Karpas-422 (cell line): ENCODE data around the gene KIF3A. TPM values are rescaled to one million over a fixed set of nuclear protein-coding genes. Genes with fewer than 3 reads are reported as not detected.

Experiments used
- DNase-seq: peaks from one replicate; pipeline ENCODE4 v3.0.0-alpha.2; 2015
- H2AFZ ChIP-seq: fragments of 200-600 bp; sonication (generic); 2 replicates; pipeline ENCODE4 v1.6.1; 2014; ENCODE audit warnings: antibody characterized with exemption, low read length, mixed read lengths
- H3K27ac ChIP-seq: fragments of 200-600 bp; sonication (generic); 2 replicates; pipeline ENCODE4 v1.5.1; 2014; ENCODE audit warnings: mild to moderate bottlenecking, low read length, moderate library complexity
- H3K27me3 ChIP-seq: fragments of 200-600 bp; sonication (generic); 2 replicates; pipeline ENCODE4 v1.6.1; 2014; ENCODE audit warnings: low read length, mixed read lengths
- H3K36me3 ChIP-seq: fragments of 200-600 bp; sonication (generic); 2 replicates; pipeline ENCODE4 v1.6.1; 2014; ENCODE audit warnings: low read length, mixed read lengths; ENCODE audit not compliant: insufficient read depth
- H3K4me1 ChIP-seq: fragments of 200-600 bp; sonication (generic); 2 replicates; pipeline ENCODE4 v1.6.1; 2014; ENCODE audit warnings: mild to moderate bottlenecking, low read length, mixed read lengths
- H3K4me2 ChIP-seq: fragments of 200-600 bp; sonication (generic); 2 replicates; pipeline ENCODE4 v1.6.1; 2014; ENCODE audit warnings: low read length, low read depth, mild to moderate bottlenecking; ENCODE audit not compliant: poor library complexity, severe bottlenecking
- H3K4me3 ChIP-seq: fragments of 200-600 bp; sonication (generic); 2 replicates; pipeline ENCODE4 v1.5.1; 2014; ENCODE audit warnings: mild to moderate bottlenecking, antibody characterized with exemption, low read length, mixed read lengths
- H3K79me2 ChIP-seq: fragments of 200-600 bp; sonication (generic); 2 replicates; pipeline ENCODE4 v1.6.1; 2014; ENCODE audit warnings: mild to moderate bottlenecking, low read length, mixed read lengths
- H3K9ac ChIP-seq: fragments of 200-600 bp; sonication (generic); 2 replicates; pipeline ENCODE4 v1.6.0; 2014; ENCODE audit warnings: low read length
- H3K9me2 ChIP-seq: fragments of 200-600 bp; sonication (generic), shearing (Covaris generic); replicated peaks from 2 replicates; pipeline ENCODE4 v1.6.0; 2014; ENCODE audit warnings: mild to moderate bottlenecking, low read length, moderate library complexity; ENCODE audit not compliant: insufficient read depth
- H3K9me3 ChIP-seq: fragments of 300-700, 200-600 bp; sonication (generic); 2 replicates; pipeline ENCODE4 v1.6.1; 2014; ENCODE audit warnings: low read length, mixed read lengths
- H4K20me1 ChIP-seq: fragments of 200-600 bp; sonication (generic); 2 replicates; pipeline ENCODE4 v1.6.1; 2014; ENCODE audit warnings: mild to moderate bottlenecking, antibody characterized with exemption, low read length, low read depth; ENCODE audit not compliant: insufficient read depth
- total RNA-seq: library from RNA; depleted of rRNA; stranded (reverse); fragments of >200 nt; shearing (Covaris generic); gene quantifications from 2 replicates; pipeline ENCODE4 v1.2.3, GENCODE V29; 2014; ENCODE audit warnings: low replicate concordance

KIF3A gene
- total RNA-seq, 1 experiment from 2014 or later = 23.1 TPM

GRCh38 chr5:132778856-132779255 lies 41.5 kb upstream of the KIF3A start:
- no peak for DNase-seq
- H3K4me1 ChIP-seq = peaks cover 4% of the 10 kb centered on the region; the same call in 1 of the 2 replicates
- H3K36me3 ChIP-seq = no peaks in the 10 kb centered on the region
- H3K9ac ChIP-seq = no peak overlapping the region
- no peaks in the 10 kb centered on the region for H3K9me2 ChIP-seq
- no peaks in the 10 kb centered on the region for H3K9me3 ChIP-seq
- H3K4me2 ChIP-seq = no peak overlapping the region
- no peak overlapping the region for H2AFZ ChIP-seq
- H3K4me3 ChIP-seq = no peak overlapping the region
- H3K79me2 ChIP-seq = no peaks in the 10 kb centered on the region
- H3K27ac ChIP-seq = no peak overlapping the region
- no peaks in the 10 kb centered on the region for H4K20me1 ChIP-seq
- H3K27me3 ChIP-seq = no peaks in the 10 kb centered on the region

- H3K9me3 ChIP-seq = no peaks in the 10 kb centered on the region
- H4K20me1 ChIP-seq = no peaks in the 10 kb centered on the region
- H3K9me2 ChIP-seq = no peaks in the 10 kb centered on the region
- DNase-seq = no peak
- no peak overlapping the region for H3K27ac ChIP-seq
- no peaks in the 10 kb centered on the region for H3K79me2 ChIP-seq
- H3K4me2 ChIP-seq = no peak overlapping the region
- H3K36me3 ChIP-seq = no peaks in the 10 kb centered on the region
- no peak overlapping the region for H3K9ac ChIP-seq
- H3K4me1 ChIP-seq = peaks cover 4% of the 10 kb centered on the region; the same call in 1 of the 2 replicates
- H3K4me3 ChIP-seq = no peak overlapping the region
- H2AFZ ChIP-seq = no peak overlapping the region
- no peaks in the 10 kb centered on the region for H3K27me3 ChIP-seq
These were observed 40.8 kb upstream of the KIF3A start for GRCh38 chr5:132778129-132778528.

GRCh38 chr5:132777209-132778069 lies 40.1 kb upstream of the KIF3A start, which contains the start of gene SEPTIN8:
TSS of gene SEPTIN8 (minus strand) at chr5:132777239. CDS start at chr5:132777137, 102 bp downstream.
- Histone ChIP-seq H2AFZ (peak within 1 kb of the TSS; percentile 84; the same call in 1 of the 2 replicates), H3K9me3 (no peaks in the 10 kb centered on the region)

GRCh38 chr5:132776938-132777208 lies 39.5 kb upstream of the KIF3A start:
- H3K4me3 ChIP-seq = peak overlapping the region; percentile 65; the same call in 1 of the 2 replicates
- H4K20me1 ChIP-seq = no peaks in the 10 kb centered on the region
- H3K79me2 ChIP-seq = no peaks in the 10 kb centered on the region
- no peak overlapping the region for H2AFZ ChIP-seq
- no peaks in the 10 kb centered on the region for H3K9me2 ChIP-seq
- no peaks in the 10 kb centered on the region; the same call in 1 of the 2 replicates for H3K27me3 ChIP-seq
- no peaks in the 10 kb centered on the region for H3K36me3 ChIP-seq
- H3K9me3 ChIP-seq = no peaks in the 10 kb centered on the region
- H3K4me2 ChIP-seq = peak overlapping the region; percentile 59
- no peak overlapping the region for H3K27ac ChIP-seq
- peak overlapping the region; percentile 56 for H3K9ac ChIP-seq
- H3K4me1 ChIP-seq = peaks cover 4% of the 10 kb centered on the region; the same call in 1 of the 2 replicates
- no peak for DNase-seq

More at GRCh38 chr5:132777209-132778069, 40.1 kb upstream of the KIF3A start, which contains the start of gene SEPTIN8:
- Histone ChIP-seq H3K9me2 (no peaks in the 10 kb centered on the region), H3K4me2 (peak within 1 kb of the TSS; percentile 59), H3K27ac (no peak within 1 kb of the TSS), H3K27me3 (no peaks in the 10 kb centered on the region), H3K79me2 (no peaks in the 10 kb centered on the region), H4K20me1 (no peaks in the 10 kb centered on the region), H3K4me3 (peak within 1 kb of the TSS; percentile 65; the same call in 1 of the 2 replicates), H3K36me3 (no peaks in the 10 kb centered on the region), H3K9ac (peak within 1 kb of the TSS; percentile 56), H3K4me1 (peaks cover 4% of the 10 kb centered on the region; the same call in 1 of the 2 replicates)
- DNase-seq = peak; percentile 48

GRCh38 chr5:132776131-132776937 lies 39.0 kb upstream of the KIF3A start:
- no peaks in the 10 kb centered on the region; the same call in 1 of the 2 replicates for H3K27me3 ChIP-seq
- no peak overlapping the region for H3K9ac ChIP-seq
- H3K4me3 ChIP-seq = peak overlapping the region; percentile 65; the same call in 1 of the 2 replicates
- no peak overlapping the region for H3K4me2 ChIP-seq
- H3K36me3 ChIP-seq = no peaks in the 10 kb centered on the region
- H4K20me1 ChIP-seq = no peaks in the 10 kb centered on the region
- no peaks in the 10 kb centered on the region for H3K9me2 ChIP-seq
- peaks cover 4% of the 10 kb centered on the region; the same call in 1 of the 2 replicates for H3K4me1 ChIP-seq
- no peak overlapping the region for H3K27ac ChIP-seq
- H3K9me3 ChIP-seq = no peaks in the 10 kb centered on the region
- H3K79me2 ChIP-seq = no peaks in the 10 kb centered on the region
- no peak overlapping the region for H2AFZ ChIP-seq
- DNase-seq = no peak

DNA sequence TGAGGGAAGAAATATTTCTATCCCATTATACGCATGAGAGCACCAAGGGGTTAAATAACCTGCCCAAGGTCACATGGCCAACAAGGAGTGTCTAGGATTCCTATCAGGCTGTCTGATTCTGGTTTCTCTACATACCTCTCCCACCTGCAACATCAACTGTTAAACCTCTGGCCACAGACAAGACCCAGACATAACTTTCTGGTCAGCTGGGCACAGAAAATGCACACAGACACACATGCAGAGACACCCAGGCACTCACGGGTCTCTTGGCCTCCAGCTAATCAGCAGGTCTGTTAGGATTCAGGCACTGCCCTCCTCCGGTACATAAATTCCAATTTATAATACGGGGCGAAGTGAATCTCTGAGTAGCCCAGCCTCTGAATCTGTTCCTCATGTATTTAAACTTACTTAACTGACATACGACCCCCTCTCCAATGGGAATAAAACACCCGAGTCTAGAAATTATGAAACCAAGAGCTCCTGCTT lies 38.2 kb upstream of the KIF3A start:
- H3K9me3 ChIP-seq = no peaks in the 10 kb centered on the region
- no peaks in the 10 kb centered on the region for H3K9me2 ChIP-seq
- H3K4me2 ChIP-seq = no peak overlapping the region
- no peak overlapping the region for H2AFZ ChIP-seq
- no peak overlapping the region for H3K4me3 ChIP-seq
- H3K36me3 ChIP-seq = no peaks in the 10 kb centered on the region
- H3K9ac ChIP-seq = no peak overlapping the region
- no peaks in the 10 kb centered on the region for H3K79me2 ChIP-seq
- H3K4me1 ChIP-seq = peaks cover 4% of the 10 kb centered on the region; the same call in 1 of the 2 replicates
- H4K20me1 ChIP-seq = no peaks in the 10 kb centered on the region
- no peak for DNase-seq
- H3K27ac ChIP-seq = no peak overlapping the region
- H3K27me3 ChIP-seq = no peaks in the 10 kb centered on the region; the same call in 1 of the 2 replicates

- H2AFZ ChIP-seq = no peak overlapping the region
- H4K20me1 ChIP-seq = no peaks in the 10 kb centered on the region
- H3K9me3 ChIP-seq = no peaks in the 10 kb centered on the region
- H3K79me2 ChIP-seq = no peaks in the 10 kb centered on the region
- no peak overlapping the region for H3K4me3 ChIP-seq
- H3K4me1 ChIP-seq = peaks cover 4% of the 10 kb centered on the region; the same call in 1 of the 2 replicates
- no peak overlapping the region for H3K27ac ChIP-seq
- H3K9me2 ChIP-seq = no peaks in the 10 kb centered on the region
- no peaks in the 10 kb centered on the region for H3K36me3 ChIP-seq
- no peak overlapping the region for H3K4me2 ChIP-seq
- DNase-seq = no peak
- no peak overlapping the region for H3K9ac ChIP-seq
- H3K27me3 ChIP-seq = no peaks in the 10 kb centered on the region; the same call in 1 of the 2 replicates
These were observed 37.5 kb upstream of the KIF3A start for GRCh38 chr5:132774896-132775295.
